Myocyte (in vitro differentiated cells): ENCODE measurements around the gene PRRX1. TPM values are rescaled to one million over a fixed set of nuclear protein-coding genes. Genes with fewer than 3 reads are reported as not detected.

Experiments
- DNase-seq: peaks from one replicate; pipeline ENCODE4 v3.0.0-alpha.2; 2012; ENCODE audit warnings: low read depth
- total RNA-seq: library from RNA; depleted of rRNA; stranded (reverse); fragments of >200 nt; gene quantifications from 2 replicates; pipeline ENCODE4 v1.2.3, GENCODE V29; 2014

The PRRX1 gene
- total RNA-seq, 1 donor from 2014 or later, result 55.7 TPM

- peak; percentile 21 for DNase-seq
These were observed 95.1 kb downstream of the PRRX1 start for GRCh38 chr1:170758992-170759391.

GRCh38 chr1:170765279-170765678, 101.3 kb downstream of the PRRX1 start:
- DNase-seq, result no peak

GRCh38 chr1:170765712-170766330, 101.9 kb downstream of the PRRX1 start:
- peak; percentile 65 for DNase-seq

DNA sequence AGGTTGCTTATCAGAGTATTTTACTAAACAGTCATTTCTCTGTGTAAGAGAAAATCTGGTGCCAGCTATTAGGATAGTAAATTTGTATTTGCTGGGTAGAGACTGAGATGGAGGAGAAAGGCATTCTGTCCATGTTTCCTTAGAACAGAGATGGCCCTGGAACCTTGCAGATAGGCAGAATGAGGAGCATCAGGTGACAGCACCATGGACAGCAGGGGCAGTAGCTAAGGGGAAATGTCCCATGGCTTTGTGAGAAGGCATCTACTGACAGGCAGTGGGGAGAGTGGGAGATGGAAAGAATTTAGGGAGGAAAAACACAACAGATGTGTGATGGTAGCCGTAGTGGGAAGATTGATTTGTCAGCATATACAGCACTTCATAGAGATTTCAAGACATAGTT, 105.0 kb downstream of the PRRX1 start:
- peak; percentile 37 for DNase-seq

- DNase-seq, result no peak
These were observed 105.8 kb downstream of the PRRX1 start for GRCh38 chr1:170769691-170770090.

DNA sequence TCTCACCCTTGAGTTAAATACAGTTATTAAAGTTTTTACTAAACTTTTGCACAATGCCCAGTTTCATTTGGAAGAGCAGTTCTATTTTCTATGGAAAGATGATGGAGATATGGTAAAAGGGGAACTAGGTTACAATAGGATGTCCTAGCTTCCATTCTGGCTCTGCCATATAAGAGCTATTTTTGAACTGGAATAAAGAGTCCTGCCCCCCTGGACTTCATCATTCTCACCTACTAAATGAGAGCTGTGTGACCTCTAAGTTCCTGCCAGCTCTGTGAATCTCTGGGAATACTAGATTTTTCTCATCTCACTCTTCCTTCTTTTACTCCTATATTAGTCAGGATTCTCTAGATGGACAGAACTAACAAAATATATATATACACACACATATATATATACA, 106.3 kb downstream of the PRRX1 start:
- no peak for DNase-seq

- DNase-seq, result peak; percentile 45
These were observed 112.3 kb downstream of the PRRX1 start for GRCh38 chr1:170776252-170776651.

DNA sequence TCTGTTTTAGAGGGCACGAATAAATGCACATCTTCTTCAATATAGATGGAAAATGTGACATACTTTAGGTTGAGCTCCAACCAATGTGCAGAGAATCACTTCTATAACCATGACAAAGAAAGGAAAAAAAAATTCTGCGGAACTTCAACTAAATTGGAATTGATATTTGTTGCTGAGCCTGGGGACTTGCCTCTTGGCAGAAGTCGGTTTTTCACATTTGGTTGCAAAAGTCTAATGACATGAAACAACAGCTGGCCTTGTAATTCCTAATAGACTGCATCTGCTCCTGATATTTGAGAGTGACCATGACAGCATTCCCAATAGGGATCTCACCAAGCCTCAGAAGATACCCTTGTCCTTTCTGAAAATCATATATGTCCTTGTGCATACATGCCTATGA, 112.8 kb downstream of the PRRX1 start:
- DNase-seq, result peak; percentile 84

Other genes with a start within 250 kb of the PRRX1 start
- 14.0 and 18.8 TPM in 2 replicates for gene GORAB, start 132.0 kb upstream of the PRRX1 start, total RNA-seq